IgD-negative memory B cell (primary cell): ENCODE results near the gene SGCA. TPM values are rescaled to one million over a fixed set of nuclear protein-coding genes. Genes with fewer than 3 reads are reported as not detected.

ENCODE experiments used
- H3K27ac Mint-ChIP-seq, 3 donors: one replicate each; pipeline ENCODE4 v1.8.0; 2020 to 2022; ENCODE audit warnings: mild to moderate bottlenecking in 3 of 3, mixed read lengths in 3 of 3, moderate library complexity in 1 of 3
- H3K27me3 Mint-ChIP-seq: one replicate; pipeline ENCODE4 v1.8.0; 2021; ENCODE audit warnings: mixed read lengths
- H3K36me3 Mint-ChIP-seq: one replicate; pipeline ENCODE4 v1.8.0; 2020; ENCODE audit warnings: mild to moderate bottlenecking, mixed read lengths
- H3K4me1 Mint-ChIP-seq, 3 donors: one replicate each; pipeline ENCODE4 v1.8.0; 2020 to 2022; ENCODE audit warnings: mixed read lengths in 3 of 3, mild to moderate bottlenecking in 1 of 3
- H3K4me3 Mint-ChIP-seq, 4 donors: one replicate each; pipeline ENCODE4 v1.8.0; 2020 to 2022; ENCODE audit warnings: mild to moderate bottlenecking in 4 of 4, mixed read lengths in 4 of 4, moderate library complexity in 3 of 4
- H3K9me3 Mint-ChIP-seq, 3 donors: one replicate each; pipeline ENCODE4 v1.8.0; 2020 to 2021; ENCODE audit warnings: mixed read lengths in 3 of 3, mild to moderate bottlenecking in 1 of 3
- polyA plus RNA-seq: library from polyadenylated mRNA; unstranded; fragments of 300-500 nt; fragmentation: Illumina TruSeq; gene quantifications from one replicate; pipeline ENCODE4 v1.2.3, GENCODE V29; 2021

SGCA gene
- polyA plus RNA-seq: 2.9 TPM

DNA sequence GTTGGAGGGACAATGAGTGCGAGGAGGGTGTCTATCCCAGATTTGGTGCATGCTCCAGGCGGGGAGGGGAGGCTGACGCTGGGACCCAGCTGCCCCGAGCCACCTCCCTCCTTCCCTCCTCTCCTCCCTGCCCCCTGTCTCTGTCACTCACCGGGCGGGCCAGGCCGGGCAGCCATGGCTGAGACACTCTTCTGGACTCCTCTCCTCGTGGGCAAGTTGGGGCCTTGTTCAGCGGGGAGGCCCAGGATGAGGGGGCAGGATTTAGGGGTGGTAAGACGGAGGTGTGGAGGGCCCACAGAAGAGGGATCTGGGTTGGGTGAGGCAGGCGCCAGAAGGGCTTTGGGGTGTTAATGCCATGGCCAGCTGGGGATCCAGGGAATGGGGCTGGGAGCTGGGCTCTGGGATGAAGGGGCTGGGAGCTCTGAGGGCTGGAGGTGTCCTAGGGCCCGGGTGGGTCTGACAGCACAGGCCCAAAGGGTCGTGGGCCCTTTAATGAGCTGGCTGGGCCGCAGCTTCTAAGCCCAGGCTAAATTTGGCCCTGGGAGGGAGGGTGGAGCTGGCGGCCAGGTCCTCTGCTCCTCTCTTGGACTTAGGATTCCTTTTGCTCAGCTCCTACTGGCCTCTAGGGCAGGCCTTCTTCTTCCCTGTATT, at the start of gene SGCA:
TSS of gene SGCA (plus strand) at position 139 of the 651 bp plus-strand sequence. CDS start at position 175, 36 bp downstream.
- H3K4me3 Mint-ChIP-seq: no peak within 1 kb of the TSS
- no peaks in the 10 kb centered on the region for H3K9me3 Mint-ChIP-seq

DNA sequence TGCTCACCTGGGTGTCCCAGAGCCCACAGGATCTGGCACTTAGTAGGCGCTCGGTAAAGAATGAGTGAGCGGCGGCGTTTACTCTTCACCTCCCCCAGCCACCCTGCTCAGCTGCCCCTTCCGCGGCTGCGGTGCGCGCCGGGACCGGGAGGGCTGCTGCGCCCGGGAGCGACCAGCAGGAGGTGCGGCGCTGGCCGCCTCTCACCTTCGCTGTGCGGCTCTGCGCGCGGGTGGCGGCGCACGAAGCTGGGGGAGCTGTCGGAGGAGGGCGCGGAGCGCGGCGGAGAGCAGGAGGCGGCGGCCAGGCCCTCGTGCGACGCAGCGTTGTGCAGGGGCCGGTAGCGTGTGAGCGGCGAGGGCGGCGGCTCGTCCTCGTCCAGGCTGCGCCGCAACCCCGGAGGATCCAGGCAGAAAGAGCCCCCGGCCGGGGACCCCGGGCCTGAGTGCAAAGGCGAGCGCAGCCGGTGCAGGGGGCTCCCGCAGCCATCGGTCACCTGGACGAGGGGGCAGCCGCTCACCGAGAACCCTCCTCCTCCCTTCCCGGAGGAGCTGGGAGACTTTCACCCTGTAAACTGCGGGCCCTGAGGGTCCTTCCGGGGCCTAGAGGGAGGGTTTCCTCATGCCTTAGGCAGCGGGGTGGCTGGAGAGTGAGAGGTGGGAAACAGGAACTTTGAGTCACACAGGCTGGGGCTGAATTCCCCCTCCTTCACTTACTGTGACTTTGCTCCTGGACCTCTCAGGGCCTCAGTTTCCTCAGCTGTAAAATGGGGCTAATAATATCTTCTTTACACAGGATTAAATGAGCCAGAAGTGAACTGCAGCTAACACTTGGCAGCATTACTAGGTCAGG, 48.4 kb upstream of the SGCA start:
- no peak overlapping the region for H3K27ac Mint-ChIP-seq
- no peaks in the 10 kb centered on the region for H3K9me3 Mint-ChIP-seq
- H3K4me1 Mint-ChIP-seq: peaks cover 5 to 10% (median 7%) of the 10 kb centered on the region in 3 donors
- peak overlapping the region in 3 of 4 donors; percentile 38 to 87 (median 65) for H3K4me3 Mint-ChIP-seq
- H3K36me3 Mint-ChIP-seq: no peaks in the 10 kb centered on the region
- H3K27me3 Mint-ChIP-seq: peaks cover 20% of the 10 kb centered on the region

More for the DNA sequence above, at the start of gene SGCA:
- no peaks in the 10 kb centered on the region for H3K36me3 Mint-ChIP-seq
- H3K4me1 Mint-ChIP-seq: peaks cover 26 to 30% (median 28%) of the 10 kb centered on the region in 3 donors
- H3K27me3 Mint-ChIP-seq: no peaks in the 10 kb centered on the region
- peak within 1 kb of the TSS in 2 of 3 donors; percentile 45 to 71 for H3K27ac Mint-ChIP-seq

DNA sequence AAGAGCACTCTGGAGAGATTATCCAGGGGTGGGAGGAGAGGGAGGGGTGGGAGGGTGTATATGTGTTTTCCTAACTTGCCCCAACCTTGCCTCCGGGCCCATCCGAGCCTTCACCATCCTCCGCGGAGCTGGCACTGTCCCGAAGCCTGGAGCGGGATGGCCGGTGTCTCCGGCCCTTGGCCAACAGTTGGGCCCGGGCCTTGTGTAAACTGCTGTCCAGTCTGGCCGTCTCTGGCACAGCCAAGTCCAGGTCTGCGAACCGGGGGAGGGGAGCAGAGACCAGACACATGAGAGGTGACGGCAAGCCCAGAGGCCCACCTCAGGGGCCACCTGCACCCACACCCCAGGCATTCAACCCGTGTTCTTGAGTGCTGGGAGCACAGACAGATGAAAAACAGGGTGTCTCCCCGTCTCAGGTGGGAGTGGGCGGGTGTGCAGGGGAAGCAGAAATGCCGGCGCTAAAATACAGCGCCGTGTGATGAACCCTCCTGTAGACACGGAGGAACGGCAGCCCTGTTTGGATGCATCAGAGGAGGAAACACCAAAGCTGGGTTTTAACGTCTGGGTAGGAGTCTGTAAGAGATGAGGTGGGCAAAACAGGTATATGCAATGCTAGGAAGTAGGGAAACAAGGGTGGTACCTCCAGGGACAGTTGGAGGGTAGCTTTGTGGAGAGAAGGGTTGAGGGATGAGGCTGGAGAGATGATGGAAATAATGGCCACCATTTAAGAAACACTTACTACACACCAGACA, 47.6 kb upstream of the SGCA start:
- peaks cover 22% of the 10 kb centered on the region for H3K27me3 Mint-ChIP-seq
- H3K36me3 Mint-ChIP-seq: no peaks in the 10 kb centered on the region
- H3K4me3 Mint-ChIP-seq: peak overlapping the region in 1 of 4 donors; percentile 56
- H3K4me1 Mint-ChIP-seq: peaks cover 5 to 10% (median 7%) of the 10 kb centered on the region in 3 donors
- H3K9me3 Mint-ChIP-seq: no peaks in the 10 kb centered on the region
- no peak overlapping the region for H3K27ac Mint-ChIP-seq

DNA sequence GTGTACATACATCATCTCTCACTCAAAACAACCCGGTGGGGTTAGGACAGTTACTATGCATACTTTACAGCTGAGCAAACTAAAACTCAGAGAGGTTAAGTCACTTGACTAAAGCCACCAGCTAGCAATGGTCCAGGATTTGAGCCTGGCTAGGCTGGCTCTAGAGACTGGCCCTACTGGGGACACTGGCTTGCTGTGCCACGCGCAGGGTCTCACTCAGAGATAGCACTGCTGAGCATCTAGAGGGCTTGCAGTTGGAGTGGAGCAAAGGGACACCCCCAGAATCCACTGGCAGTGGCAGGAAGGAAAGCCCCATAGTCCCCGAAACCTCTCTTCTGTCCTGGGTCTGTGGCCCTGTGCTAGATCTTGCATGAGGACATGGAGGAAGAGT, 47.0 kb upstream of the SGCA start:
- H3K36me3 Mint-ChIP-seq: no peaks in the 10 kb centered on the region
- H3K9me3 Mint-ChIP-seq: no peaks in the 10 kb centered on the region
- peaks cover 5 to 10% (median 7%) of the 10 kb centered on the region in 3 donors for H3K4me1 Mint-ChIP-seq
- H3K27ac Mint-ChIP-seq: no peak overlapping the region
- H3K27me3 Mint-ChIP-seq: peaks cover 22% of the 10 kb centered on the region
- no peak overlapping the region for H3K4me3 Mint-ChIP-seq

DNA sequence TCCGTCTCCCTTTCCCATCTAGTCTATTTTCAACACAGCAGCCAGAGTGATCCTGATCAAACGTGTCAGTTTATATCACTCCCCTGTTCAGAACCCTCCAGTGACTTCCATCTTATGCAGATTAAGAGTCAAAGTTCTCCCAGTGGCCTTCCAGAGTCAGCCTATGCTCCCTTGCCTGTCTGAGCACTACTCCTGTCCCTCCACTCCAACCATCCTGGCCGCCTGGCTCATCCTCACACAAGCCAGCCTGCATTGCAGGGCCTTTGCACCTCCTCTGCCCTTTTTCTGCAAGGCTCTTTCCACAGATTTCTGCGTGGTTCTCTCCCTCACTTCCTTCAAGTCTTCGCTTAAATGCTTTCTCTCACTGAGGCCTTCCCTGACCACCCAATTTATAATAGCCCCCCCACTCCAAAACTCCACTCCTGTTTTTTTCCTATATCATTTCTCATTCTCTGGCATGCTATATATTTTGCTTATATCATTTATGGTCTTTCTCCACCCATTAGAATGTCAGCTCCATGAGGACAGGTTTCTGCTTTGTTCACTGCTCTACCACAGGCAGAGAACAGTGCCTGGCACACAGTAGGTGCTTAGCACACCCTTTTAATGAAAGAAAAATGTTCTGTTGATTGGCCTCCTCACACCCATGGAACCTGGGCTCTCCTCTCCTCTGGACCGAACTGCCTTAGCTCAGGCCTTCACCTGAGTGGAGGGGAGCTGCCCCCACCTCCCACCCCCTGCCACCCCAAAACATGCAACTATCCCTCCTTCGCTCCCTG, 45.1 kb upstream of the SGCA start:
- H3K4me3 Mint-ChIP-seq: no peak overlapping the region

DNA sequence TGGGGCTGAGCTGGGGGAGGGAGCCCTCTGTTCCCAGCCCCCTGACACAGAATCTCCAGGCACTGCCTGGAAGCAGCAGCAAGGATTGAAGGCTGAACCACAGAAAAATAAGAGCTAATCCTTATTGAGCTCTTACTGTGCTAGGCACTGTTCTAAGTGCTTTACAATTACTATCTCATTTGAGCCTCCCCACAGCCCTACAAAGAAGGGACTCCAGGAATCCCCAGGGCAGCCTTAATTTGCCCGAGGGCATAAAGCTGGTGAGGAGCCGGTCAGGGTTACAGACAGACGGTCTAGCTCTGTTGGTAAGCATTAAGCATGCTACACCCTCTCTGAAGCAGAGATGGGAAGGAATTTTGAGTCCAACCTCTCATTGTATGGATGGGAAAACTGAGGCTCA, 42.9 kb upstream of the SGCA start:
- Mint-ChIP-seq H3K9me3 (no peaks in the 10 kb centered on the region), H3K4me1 (peaks cover 3 to 5% (median 5%) of the 10 kb centered on the region in 3 donors), H3K27me3 (peaks cover 9% of the 10 kb centered on the region), H3K27ac (no peak overlapping the region), H3K4me3 (no peak overlapping the region), H3K36me3 (no peaks in the 10 kb centered on the region)

More for the DNA sequence above, 45.1 kb upstream of the SGCA start:
- Mint-ChIP-seq H3K9me3 (no peaks in the 10 kb centered on the region), H3K36me3 (no peaks in the 10 kb centered on the region), H3K4me1 (peaks cover 5% of the 10 kb centered on the region in 3 donors), H3K27ac (no peak overlapping the region), H3K27me3 (peaks cover 16% of the 10 kb centered on the region)

DNA sequence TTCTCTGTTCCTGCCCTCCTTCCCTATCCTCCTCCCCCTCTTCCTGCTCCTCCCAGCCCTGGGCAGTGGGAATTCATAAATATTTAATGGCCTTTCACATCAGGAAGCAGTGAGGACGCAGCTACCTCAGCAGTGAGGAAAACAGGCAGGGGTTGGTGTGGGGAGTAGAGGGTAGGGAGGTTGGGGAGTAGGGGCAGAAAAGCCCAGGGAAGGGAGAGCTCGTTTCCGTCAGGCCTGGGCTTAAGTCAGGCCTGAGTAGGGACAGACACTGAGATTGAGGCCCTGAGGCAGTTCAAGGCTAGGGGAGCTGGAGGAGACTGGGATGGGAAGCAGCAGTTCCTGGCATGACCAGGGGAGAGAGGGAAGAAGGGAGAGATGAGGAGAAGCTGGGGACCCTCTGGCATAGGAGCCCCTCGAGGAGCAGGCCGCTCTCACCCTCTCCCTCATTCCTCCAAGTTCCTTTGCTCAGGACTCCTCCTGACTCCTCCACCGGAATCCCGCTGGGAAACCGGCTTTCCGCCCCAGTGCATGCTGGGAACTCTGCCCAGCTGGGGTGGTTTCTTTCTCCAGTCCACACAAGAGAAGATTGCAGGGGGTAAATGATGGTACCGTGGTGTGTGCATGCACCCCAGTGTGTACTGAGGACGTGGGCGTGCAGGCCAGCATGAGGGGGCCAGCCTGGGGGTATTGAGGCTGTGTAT, 42.0 kb upstream of the SGCA start:
- H3K27me3 Mint-ChIP-seq: peaks cover 11% of the 10 kb centered on the region
- H3K4me3 Mint-ChIP-seq: no peak overlapping the region
- no peaks in the 10 kb centered on the region for H3K36me3 Mint-ChIP-seq
- H3K27ac Mint-ChIP-seq: no peak overlapping the region
- H3K4me1 Mint-ChIP-seq: peaks cover 7 to 9% (median 9%) of the 10 kb centered on the region in 3 donors
- H3K9me3 Mint-ChIP-seq: no peaks in the 10 kb centered on the region

DNA sequence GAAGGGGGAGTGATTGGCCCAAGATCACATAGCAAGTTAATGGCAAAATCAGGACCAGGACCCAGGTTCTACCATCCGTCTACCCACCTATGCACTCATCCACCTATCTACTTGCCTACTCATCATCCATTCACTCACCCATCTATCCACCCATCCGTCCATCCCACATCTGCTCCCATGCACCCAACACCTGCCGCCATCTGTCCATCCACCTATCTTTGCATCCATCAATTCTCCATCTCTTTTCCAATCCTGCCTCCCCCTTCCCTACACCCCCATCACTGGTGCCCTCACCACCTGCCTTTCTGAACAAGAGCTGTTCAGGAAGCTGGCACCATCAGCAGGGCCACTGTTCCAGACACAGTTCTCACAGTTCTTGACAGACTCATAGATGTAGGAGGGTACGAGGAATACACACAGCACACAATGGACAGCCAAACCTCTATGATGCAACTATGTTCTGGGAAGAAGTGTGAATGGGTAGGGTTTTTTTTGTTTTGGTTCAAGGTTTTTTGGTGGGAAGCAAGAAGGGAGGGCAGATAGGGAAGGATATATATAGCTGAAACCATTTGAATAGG, 40.3 kb upstream of the SGCA start:
- Mint-ChIP-seq H3K27me3 (peaks cover 14% of the 10 kb centered on the region), H3K27ac (no peak overlapping the region), H3K36me3 (no peaks in the 10 kb centered on the region), H3K4me1 (peaks cover 9 to 12% (median 9%) of the 10 kb centered on the region in 3 donors), H3K4me3 (peak overlapping the region in 1 of 4 donors; percentile 11), H3K9me3 (no peaks in the 10 kb centered on the region)

DNA sequence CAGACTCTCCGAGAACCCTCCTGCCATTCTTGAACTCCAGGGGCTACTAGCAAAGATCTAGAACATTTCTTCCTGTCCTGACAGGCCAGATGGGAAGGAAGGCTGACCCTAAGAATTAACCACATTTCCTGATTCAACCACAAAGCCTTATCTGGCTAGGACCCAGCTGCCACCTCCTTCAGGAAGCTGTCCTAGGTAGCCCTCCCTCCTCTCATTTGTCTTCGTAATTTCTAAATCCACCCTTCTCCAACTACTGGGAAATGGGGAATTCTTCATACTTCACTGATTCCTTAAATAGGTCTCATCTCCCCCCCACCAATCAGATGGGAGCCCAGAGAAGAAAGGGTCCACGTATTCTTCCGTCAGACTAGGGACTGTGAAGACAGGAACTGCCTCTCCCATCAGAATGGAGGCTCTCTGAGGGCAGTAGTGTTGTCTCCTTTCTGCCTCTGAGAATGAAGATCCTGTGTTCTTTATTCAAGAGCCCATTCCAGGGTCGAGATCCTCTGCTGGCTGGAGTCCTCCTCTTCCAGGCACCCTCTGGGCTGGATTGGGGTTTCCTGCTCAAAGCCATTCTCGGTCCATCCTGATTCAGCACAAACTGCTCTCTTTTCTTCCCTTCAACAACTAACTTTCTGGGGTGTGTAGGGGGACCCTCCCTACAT, 38.0 kb upstream of the SGCA start:
- peak overlapping the region in 1 of 4 donors; percentile 72 for H3K4me3 Mint-ChIP-seq
- no peaks in the 10 kb centered on the region for H3K9me3 Mint-ChIP-seq
- H3K27me3 Mint-ChIP-seq: peaks cover 16% of the 10 kb centered on the region
- H3K36me3 Mint-ChIP-seq: peaks cover 2% of the 10 kb centered on the region
- no peak overlapping the region for H3K27ac Mint-ChIP-seq
- peaks cover 15 to 19% (median 17%) of the 10 kb centered on the region in 3 donors for H3K4me1 Mint-ChIP-seq

DNA sequence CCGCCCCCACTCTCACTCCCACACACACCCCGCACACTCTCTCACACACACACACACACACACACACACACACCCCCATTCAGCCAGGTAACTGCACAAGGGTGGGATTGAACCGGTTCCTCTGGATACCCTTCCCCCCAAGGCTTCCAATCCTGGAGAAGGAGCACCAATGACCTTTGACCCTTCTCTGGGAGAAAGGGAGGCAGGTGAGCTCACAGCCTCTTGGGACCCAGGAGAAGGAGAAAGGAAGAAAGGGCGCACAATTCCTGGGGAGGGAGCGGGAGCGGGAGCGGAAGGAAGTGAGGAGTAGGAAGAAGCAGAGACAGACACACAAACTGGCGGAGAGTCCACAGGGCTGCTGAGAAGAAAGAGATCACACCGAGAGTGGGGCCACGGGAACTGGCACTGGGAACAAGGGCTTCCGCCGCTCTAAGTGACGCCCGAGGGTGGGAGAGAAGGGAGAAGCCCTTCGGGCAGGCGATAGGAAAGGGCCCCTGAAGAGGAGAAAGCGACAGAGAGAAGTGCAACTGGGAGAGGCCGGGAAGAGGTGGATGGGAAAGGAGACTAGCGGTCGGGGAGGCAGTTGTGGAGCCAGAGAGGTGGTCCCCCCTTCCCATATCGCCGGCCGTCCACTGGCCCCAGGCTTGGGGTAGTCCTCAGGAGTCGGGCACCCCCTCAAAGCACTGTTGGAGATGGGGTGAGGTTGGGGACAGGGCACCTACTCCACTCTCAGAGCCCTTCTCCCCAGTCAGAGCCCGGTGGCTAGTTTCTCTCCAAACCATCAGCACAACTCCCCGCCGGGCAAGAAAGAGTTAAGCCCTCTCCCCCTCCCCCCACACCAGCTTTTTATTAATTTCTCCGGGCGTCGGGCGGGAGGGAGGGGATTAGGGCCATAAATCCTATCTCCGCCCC, 37.1 kb upstream of the SGCA start:
- peaks cover 15 to 19% (median 18%) of the 10 kb centered on the region in 3 donors for H3K4me1 Mint-ChIP-seq
- H3K27me3 Mint-ChIP-seq: peaks cover 16% of the 10 kb centered on the region
- no peaks in the 10 kb centered on the region for H3K9me3 Mint-ChIP-seq
- peak overlapping the region; percentile 67 to 91 (median 84) for H3K4me3 Mint-ChIP-seq
- peak overlapping the region; percentile 63 to 87 (median 64) for H3K27ac Mint-ChIP-seq
- H3K36me3 Mint-ChIP-seq: peaks cover 2% of the 10 kb centered on the region

DNA sequence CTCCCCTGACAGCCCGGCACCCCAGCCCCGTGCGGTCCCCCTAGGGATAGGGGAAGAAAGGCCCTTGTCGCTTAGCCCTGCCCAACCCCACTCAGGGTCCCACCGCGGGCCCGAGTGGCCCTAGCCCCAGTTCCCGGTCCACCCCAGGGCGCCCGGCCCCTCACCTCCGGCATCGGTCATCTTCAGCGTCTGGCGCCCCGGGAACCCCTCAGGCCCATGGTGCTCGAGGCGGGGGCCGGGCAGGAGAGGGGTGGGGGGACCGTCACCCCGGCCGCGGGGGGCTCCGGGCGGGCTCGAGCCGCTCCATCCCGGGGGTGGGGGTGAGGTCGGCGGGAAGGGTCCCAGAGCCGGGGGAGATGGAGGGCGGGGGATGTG, 36.5 kb upstream of the SGCA start:
- peaks cover 15 to 19% (median 18%) of the 10 kb centered on the region in 3 donors for H3K4me1 Mint-ChIP-seq
- H3K9me3 Mint-ChIP-seq: no peaks in the 10 kb centered on the region
- peaks cover 2% of the 10 kb centered on the region for H3K36me3 Mint-ChIP-seq
- peak overlapping the region; percentile 10 to 91 (median 78) for H3K4me3 Mint-ChIP-seq
- H3K27me3 Mint-ChIP-seq: peaks cover 16% of the 10 kb centered on the region
- peak overlapping the region in 2 of 3 donors; percentile 63 to 91 for H3K27ac Mint-ChIP-seq
